HG03432 (cell line): ENCODE data around the gene GPX5.

ENCODE experiments used
- ATAC-seq: cut with Tn5 transposase; IDR thresholded peaks from one replicate; pipeline ENCODE4 v1.9.1; 2021; ENCODE audit warnings: mild to moderate bottlenecking, moderate library complexity; ENCODE audit not compliant: unreplicated experiment

The GPX5 gene

DNA sequence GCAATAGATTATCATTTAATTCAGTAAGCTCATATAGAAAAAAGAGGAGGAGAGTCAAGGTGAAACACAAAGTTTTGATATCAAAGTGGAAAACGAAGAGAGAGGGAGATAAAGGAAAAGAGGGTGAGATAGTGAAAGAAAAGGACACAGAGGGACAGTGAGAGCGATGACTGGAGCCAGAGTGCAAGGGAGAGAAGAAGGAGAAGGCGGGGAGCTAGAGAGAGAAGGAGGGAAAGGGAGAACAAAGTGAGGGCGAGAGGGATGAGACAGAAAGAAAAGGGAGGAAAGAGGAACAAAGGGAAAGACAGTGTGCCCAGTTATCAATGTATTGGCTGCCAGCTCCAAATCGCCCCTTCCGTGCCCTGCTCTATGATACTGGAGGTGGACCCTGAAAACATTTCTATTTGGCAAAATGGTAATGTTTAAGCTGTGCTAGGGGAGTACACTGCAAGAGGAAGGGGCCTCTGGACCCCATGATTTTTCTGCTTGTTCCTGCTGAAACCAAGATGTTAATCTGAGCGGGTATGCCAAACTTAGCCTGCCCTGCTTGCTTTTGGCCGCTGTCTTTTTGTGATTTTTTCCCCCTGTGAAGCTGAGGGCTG, 27.8 kb downstream of the GPX5 start:
- ATAC-seq = no peak

DNA sequence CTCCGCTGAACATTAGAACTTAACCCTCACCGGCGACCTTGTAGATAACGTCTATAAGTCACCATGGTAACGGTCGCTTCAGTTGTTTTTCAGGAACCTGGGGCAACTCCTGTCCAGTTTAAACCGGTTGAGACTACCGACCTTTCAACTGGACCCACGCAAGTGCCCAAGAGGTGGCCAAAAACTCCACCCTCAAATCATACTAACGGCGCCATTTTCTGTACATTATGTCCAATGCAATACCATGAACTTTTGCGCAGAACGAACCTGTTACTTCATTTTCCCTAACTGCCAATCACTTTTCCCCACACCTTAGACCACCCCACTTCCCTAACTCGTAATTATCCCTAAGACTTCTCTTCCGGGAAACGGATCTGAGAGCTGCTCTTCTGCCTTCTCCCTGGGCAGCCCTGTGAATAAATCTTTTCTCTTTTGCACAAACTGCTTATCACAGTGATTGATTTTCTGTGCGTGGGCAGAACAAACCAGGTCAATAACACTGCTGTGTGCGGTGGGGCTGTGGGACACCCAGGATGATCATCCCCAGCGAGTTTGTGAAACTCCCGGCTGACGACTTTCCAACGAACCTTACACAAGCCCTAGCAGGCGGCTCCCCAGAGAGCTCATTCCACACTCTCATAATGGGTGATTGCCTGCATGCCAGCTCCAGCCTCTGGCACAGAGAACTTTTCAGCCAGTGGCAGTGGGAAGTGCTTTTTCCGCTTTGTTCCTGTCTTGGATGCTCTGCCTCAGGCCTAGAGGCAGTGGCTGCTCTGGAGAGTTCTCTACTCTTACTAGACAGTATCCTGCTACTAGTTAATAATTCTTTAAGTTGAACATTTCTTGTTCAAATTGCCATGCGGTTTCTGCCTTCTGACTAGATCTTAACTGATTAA, 28.6 kb downstream of the GPX5 start:
- no peak for ATAC-seq

DNA sequence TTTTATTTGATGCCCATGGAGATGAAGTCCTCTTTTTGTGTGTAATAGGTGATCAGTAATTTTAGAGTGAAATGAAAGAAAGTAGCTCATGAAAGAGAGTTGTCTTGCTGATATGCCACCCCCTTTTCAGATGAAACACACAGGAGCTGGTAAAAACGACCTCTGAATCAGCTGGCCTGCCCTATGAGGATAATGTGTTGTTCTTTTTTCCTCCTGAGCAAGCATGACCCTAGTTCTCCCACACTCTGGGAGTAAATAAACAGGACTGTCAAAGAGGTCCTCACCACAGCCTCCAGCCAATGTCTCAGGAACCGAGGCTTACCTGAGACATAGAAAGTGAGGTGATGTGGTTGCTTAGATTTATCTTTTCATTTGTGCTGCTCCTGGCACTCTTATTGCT, 29.5 kb downstream of the GPX5 start:
- no peak for ATAC-seq

DNA sequence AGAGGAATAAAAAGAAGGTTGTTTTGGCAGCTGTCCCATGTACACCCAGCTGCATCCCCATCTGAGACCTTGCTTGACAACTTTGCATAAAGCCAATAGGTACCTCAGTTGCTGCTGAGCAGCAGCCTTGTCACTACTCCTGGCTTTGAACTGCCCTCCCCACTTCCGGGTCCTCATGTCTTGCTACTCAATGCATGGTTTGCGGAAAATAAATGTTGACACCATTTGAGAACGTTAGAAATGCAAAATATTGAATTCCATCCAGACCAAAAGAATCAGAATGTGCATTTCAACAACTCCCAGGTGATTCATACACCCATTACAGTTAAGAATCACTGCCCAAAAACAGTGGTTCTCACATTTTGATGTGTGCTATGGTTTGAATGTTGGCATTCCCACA, 32.9 kb downstream of the GPX5 start:
- ATAC-seq = no peak

DNA sequence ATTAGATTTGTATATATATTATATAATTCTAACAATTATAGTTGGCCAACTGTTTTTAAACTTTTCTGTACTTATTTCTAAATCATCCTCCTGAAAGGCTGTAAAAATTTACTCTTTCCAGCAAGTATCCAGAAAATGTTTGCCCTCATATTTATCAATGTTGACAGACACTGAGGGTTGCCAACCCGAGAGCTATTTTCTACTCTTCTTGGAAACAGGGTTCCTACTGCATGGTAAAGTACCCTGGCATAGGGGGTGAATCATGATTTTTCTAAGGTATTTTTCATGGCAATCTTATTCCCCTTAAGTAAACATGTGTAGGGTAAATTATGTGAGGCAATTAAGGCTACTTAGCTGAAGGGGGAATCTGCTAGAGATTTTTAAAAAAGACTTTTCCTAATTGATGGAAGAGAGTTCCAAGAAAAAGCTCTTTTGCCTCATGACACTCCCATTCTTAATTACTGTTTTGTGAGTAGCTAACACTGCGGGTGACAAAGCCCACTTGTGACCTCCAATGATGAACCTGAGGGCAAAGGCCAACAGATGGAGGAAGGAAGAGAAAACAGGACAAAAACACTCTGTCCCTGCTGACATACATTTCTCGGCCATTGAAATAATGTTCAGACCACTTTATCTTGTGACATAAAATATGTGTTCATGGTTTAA, 37.9 kb downstream of the GPX5 start:
- no peak for ATAC-seq

DNA sequence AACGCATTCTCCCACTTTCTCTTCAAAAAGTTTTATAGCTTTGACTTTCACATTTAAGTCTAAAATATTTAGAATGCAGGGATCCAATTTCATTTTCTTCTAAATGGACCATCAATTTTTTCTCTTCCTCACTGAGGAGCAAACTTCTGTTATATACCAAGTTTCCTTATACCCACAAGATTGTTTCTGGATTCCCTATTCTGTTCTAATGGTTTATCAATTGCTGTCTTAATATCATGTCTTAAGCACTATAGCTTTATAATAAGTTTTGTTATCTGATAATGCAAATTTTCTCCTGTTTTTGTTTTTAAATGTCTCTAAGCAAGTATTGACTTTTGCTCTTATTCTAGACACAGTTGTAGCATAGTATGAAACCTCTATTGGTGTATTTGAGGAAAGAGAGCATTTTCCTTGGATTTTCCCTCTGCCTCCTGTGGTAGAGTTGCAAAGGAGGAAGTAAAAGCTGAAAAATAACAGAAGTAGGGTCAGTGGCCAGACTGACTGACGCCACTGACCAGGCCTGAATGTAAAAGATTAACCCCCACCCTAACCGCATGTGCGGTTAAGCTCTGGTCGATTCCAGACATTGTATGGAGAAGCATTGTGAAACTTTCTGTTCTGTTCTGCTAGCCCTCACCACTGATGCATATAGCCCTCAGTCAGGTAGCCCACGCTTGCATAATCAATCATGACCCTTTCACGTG, 40.3 kb downstream of the GPX5 start:
- no peak for ATAC-seq

DNA sequence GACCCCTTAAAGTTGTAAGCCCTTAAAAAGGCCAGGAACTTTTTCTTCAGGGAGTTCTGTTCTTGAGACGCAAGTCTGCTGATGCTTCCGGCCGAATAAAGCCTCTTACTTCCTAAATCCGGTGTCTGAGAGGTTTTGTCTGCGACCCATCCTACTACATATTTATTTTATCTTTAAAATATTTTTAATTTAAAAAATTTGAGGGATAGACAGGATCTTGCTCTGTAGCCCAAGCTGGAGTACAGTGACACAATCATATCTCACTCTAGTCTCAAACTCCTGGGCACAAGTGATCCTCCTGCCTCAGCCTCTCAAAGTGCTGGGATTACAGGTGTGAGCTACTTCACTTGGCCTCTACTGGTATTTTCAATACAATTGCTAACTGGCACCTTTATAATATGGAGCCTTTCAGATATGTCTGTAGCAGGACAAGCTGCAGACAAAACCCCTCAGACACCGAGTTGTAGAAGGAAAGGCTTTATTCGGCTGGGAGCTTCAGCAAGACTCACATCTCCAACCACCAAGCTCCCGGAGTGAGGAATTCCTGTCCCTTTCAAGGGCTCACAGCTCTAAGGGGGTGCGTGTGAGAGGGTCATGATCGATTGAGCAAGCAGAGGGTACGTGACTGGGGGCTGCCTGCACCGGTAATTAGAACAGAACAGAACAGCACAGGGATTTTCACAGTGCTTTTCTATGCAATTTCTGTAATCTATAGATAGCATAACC, 41.0 kb downstream of the GPX5 start:
- no peak for ATAC-seq

DNA sequence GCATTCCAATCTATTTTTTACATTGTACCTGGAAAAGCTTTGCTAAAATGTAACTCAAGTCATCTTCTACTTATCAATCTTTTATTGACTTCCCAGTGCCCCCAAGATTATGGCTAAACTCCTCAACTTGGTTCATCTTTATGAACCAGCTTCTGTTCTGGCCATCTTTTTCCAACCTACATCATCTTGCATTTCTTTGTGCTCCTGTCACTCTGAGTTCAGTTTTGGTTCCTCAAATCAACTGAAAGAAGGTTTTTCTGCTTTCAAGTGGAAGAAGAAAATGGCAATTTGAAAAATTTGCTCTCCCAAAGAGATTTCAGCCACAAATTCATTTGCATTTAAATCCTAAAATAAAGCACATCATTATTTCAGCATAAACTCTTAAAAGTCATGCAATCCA, 41.8 kb downstream of the GPX5 start:
- no peak for ATAC-seq

DNA sequence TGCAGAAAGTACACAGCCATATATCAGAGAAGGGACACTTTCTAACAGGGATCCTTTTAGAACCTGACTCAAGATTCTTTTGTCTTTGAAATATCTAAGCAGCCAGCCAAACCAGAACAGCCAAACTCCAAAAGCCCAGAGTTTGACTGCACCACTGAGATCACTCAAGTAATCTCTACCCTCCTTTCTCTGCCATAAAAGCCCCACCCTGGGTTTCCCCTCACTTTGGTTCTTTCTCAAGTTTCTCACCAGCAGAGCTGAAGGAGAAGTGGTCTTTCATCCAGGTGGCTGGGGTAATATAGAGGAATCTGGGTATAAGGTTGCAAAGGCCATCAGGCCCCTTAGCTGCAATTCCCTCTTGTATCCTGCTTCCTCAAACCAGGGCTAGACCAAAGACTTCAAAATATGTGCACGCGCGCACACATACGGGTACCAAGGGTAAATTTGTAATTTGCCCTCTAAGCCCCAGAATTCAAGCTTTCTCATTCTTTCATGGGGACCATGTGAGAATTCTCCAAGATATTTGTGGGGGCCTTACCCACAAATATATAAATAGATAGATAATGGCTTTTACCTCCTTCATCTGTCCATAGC, 42.9 kb downstream of the GPX5 start:
- ATAC-seq = no peak

DNA sequence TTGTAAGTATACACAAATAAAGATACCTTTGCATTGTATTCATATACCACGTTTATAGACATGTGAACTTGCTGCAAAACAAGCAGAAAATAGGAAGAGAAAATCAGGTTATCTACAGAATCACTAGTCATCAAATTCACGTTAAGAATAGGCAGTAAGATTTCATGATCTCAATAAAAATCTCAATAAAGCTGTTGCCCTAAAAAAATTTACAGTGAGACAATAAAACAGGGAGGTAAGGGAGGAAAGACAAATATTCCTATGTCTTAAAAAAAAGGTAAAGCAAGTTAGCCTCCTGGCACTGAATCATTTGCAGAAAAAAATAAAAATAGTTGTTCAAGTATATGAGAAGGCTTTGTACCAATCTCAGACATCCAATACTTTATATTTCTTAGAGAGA, 44.1 kb downstream of the GPX5 start:
- no peak for ATAC-seq

DNA sequence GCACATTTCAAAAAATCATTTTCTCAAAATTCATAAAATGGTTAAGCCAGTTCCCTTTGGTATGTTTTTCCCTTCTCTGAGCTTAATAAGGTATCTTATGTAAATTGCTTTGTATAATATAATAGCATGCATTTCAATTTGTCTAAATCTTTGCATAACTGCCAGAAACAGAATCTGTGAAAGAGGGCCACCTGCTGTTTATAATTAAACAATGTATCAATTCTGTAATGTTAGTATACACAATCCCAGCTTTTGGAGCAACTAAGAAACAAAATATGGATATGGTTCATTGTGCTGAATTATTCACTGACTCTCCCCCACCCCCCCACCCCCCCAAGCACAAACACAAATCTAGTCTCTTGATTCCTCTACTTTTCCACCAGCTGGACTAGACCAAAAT, 54.8 kb downstream of the GPX5 start:
- ATAC-seq = no peak

DNA sequence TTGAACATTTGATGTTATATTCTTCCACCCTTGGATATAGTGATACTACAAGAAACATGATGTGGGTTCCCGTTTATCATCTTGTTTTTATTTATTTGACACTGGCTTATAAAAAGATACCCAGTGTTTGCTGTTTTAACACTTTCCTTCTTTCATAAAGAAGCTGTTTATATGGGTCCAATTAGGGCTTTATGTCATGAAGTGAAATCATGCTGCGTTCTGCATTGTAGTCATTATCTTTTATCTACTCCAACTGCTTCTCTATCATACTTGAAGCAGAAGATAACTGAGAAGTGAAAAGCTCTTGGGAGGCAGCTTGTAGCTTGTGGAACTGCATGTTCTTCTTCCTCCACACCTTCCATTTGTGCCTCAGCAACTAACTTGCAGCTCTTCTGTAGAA, 57.8 kb downstream of the GPX5 start:
- no peak for ATAC-seq
